Skeletal muscle tissue (tissue), 5 donors: ENCODE results near the gene PPP1R12B. TPM values are rescaled to one million over a fixed set of nuclear protein-coding genes. Genes with fewer than 3 reads are reported as not detected.
"Not testable (repeated sequence)": the region's sequence is repeated elsewhere in the genome, so short reads cannot be mapped to it uniquely, and the experiment has no call there.

Experiments used
- H3K27ac ChIP-seq: one replicate; pipeline ENCODE4 v1.7.0; 2013; ENCODE audit warnings: mild to moderate bottlenecking, low read depth, low read length, inconsistent platforms
- H3K27me3 ChIP-seq, 3 donors: one replicate each; pipeline ENCODE4 v1.7.0; 2013; ENCODE audit warnings: low read length in 3 of 3; ENCODE audit not compliant: control insufficient read depth in 3 of 3, insufficient read depth in 3 of 3
- H3K36me3 ChIP-seq, 3 donors: one replicate each; pipeline ENCODE4 v1.7.0; 2013; ENCODE audit warnings: low read length in 3 of 3; ENCODE audit not compliant: control insufficient read depth in 3 of 3, insufficient read depth in 3 of 3
- H3K4me1 ChIP-seq, 3 donors: one replicate each; pipeline ENCODE4 v1.7.0; 2013; ENCODE audit warnings: low read length in 3 of 3, mild to moderate bottlenecking in 3 of 3; ENCODE audit not compliant: control insufficient read depth in 3 of 3, insufficient read depth in 3 of 3
- H3K4me3 ChIP-seq, 3 donors: one replicate each; pipeline ENCODE4 v1.7.0; 2013; ENCODE audit warnings: low read length in 3 of 3
- H3K9ac ChIP-seq, 3 donors: one replicate each; pipeline ENCODE4 v1.7.0; 2013; ENCODE audit warnings: low read length in 3 of 3, mild to moderate bottlenecking in 3 of 3, moderate library complexity in 2 of 3, low read depth in 1 of 3
- H3K9me3 ChIP-seq, 3 donors: one replicate each; pipeline ENCODE4 v1.7.0; 2013; ENCODE audit warnings: low read length in 3 of 3; ENCODE audit not compliant: control insufficient read depth in 3 of 3
- small RNA-seq: library from RNA; depleted of rRNA; stranded (forward); fragments of <200 nt; gene quantifications from one replicate; pipeline ENCODE3, GENCODE V24; 2014
- total RNA-seq: library from RNA; depleted of rRNA; stranded (reverse); fragments of >200 nt; gene quantifications from one replicate; pipeline ENCODE4 v1.2.3, GENCODE V29; 2014
- donor health status: Osteomylitis.

PPP1R12B gene
- total RNA-seq, 1 donor from 2014 or later: 73.6 TPM

DNA sequence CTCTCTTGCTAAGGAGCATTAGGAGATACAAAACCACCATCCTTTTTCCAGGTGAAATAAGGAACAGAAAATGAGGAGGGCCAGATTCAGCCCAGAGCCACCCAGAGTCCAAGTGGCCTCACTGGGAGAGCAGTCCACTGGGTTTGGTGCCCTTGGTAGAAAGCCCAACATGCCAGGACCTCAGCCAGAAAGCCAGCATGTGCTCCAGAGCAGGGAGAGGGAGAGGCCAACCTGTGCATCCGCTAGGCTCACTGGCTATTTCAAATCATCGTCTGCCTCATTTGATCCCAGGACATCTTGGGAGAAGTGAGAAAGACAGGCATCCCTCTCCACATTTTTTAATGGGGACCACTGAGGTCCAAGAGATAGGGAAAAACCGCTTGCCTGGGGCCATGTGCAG is 287.7 kb downstream of the PPP1R12B start:
- not testable (repeated sequence) for H3K9ac ChIP-seq, H3K4me1 ChIP-seq, H3K9me3 ChIP-seq, H3K36me3 ChIP-seq, H3K4me3 ChIP-seq, H3K27ac ChIP-seq
- H3K27me3 ChIP-seq: peaks cover 31 to 40% (median 39%) of the 10 kb centered on the region in 3 donors

DNA sequence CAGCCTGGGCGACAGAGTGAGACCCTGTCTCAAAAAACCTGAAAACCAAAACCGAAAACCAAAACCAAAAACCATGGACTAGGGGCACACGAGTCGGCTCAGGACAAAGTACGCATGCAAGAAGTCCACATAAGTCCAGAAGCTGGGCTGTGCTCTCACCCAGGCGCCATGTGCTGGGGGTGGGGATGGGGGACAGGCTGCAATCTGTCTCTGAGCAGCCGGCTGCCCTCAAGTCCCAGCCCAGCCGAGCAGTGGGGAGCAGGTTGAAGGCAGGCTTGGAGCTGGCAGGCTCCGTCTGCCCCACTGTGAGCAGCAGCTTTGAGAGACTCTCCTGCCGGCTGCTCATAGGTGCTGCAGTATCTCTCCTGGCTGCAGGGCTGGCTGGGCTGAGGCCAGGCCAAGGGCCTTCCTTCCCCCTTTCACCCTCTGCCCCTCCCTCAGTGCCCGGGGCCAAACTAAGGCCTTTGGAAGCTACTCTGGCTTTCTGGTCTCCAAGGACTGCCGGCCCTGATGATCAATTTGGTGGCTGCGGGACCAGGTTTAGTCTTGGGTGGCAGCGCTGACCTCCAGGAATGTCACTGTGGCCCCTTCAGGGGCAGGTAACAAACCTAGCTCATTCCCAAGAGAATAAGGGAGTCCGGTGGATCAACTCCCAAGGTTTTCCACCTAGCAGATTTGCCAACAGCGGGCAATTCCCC is 289.0 kb downstream of the PPP1R12B start:
- H3K4me1 ChIP-seq, H3K9me3 ChIP-seq, H3K4me3 ChIP-seq, H3K36me3 ChIP-seq, H3K27ac ChIP-seq, H3K9ac ChIP-seq: not testable (repeated sequence)
- H3K27me3 ChIP-seq: peaks cover 29 to 41% (median 37%) of the 10 kb centered on the region in 3 donors

DNA sequence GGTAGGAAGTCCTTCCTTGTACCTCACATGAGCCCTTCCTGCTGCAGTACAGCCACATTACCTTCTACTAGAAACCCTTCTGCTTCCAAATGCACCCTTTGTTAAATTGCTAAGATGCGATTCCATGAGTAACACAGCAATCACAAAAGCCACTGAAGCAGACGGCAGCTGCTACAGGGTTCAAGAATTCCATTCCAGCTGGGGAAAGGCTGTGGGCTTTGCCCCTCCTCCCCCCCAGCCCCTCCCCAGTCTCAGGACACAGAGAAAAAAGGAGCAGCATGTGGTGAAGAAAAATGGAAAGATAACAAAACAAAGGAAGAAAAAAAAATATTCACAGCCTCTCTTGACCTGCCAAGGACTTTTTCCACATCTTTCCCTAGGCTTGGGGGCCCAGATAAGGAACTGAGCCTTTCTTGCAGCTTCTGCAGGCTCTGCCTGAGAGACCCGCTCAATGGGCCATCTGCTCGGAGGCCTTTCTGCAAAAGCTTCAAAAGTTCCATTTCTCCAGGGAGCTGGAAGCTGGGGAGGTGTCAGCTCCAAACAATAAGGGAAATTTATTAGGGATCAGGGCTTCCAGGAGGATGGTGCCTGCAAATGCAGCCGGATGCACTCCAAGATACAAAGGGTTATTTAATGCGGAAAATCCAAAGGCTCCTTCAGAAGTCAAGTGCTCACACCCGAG is 289.7 kb downstream of the PPP1R12B start:
- H3K9ac ChIP-seq: no peak overlapping the region
- H3K4me3 ChIP-seq: no peak overlapping the region
- no peak overlapping the region for H3K27ac ChIP-seq
- H3K9me3 ChIP-seq: no peaks in the 10 kb centered on the region
- no peaks in the 10 kb centered on the region for H3K36me3 ChIP-seq
- H3K27me3 ChIP-seq: peaks cover 36 to 48% (median 42%) of the 10 kb centered on the region in 3 donors
- peaks cover 6 to 9% (median 6%) of the 10 kb centered on the region in 3 donors for H3K4me1 ChIP-seq

DNA sequence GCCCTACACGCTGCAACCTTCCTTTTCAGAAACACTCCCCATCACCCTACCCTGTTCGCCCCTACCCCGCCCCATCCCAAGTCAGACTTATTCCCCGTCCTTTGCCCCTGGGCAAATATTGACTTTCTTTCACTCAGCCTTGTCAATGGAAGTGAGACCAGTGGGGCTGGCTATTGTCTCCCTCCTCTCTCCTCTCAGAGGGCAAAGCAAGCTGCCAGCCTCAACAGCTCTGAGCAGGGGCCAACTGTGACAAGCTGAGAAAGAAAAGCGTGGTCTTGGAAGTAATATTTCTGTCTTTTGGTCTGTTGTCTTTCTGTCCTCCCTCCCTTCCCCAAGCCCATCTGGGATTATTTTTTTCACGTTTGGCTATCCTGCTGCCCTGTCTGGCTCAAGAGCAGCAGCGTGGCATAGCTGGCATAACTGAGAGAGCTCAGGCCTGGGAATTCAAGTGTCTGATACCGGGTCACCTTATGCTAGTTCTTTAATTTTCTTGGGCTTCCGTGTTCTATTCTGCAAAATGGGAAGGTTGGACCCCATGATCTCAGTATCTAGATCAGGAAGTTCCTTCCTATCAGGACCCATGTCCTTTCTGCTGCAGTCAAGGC is 290.3 kb downstream of the PPP1R12B start:
- H3K27me3 ChIP-seq: peaks cover 33 to 52% (median 41%) of the 10 kb centered on the region in 3 donors
- not testable (repeated sequence) for H3K9ac ChIP-seq
- peaks cover 6 to 14% (median 7%) of the 10 kb centered on the region in 3 donors for H3K4me1 ChIP-seq

DNA sequence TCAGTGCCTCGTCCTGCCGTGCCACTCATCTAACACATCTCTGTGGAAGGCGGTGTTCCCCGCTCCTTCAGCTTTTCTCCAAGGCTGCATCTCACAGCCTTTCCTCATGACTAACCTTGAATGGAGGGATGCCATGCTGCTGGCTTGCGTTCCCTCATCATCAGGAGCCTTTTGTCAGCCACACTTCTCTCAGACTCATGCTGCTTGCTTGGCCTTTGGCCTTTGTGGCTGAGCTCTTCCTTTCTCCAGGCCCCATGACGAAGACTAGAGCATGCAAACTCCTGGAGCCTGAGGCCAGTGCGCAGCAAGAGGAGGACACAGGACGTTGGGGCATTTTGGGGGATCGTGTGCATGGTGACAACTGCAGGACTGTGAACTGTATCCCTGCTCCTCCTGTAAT is 291.0 kb downstream of the PPP1R12B start:
- Histone ChIP-seq H3K9ac (no peak overlapping the region), H3K27ac (no peak overlapping the region), H3K36me3 (no peaks in the 10 kb centered on the region), H3K9me3 (no peaks in the 10 kb centered on the region), H3K4me3 (no peak overlapping the region), H3K27me3 (peaks cover 39 to 59% (median 47%) of the 10 kb centered on the region in 3 donors), H3K4me1 (peaks cover 9 to 20% (median 12%) of the 10 kb centered on the region in 3 donors)

More for the DNA sequence above, 290.3 kb downstream of the PPP1R12B start:
- not testable (repeated sequence) for H3K36me3 ChIP-seq, H3K9me3 ChIP-seq, H3K4me3 ChIP-seq, H3K27ac ChIP-seq

DNA sequence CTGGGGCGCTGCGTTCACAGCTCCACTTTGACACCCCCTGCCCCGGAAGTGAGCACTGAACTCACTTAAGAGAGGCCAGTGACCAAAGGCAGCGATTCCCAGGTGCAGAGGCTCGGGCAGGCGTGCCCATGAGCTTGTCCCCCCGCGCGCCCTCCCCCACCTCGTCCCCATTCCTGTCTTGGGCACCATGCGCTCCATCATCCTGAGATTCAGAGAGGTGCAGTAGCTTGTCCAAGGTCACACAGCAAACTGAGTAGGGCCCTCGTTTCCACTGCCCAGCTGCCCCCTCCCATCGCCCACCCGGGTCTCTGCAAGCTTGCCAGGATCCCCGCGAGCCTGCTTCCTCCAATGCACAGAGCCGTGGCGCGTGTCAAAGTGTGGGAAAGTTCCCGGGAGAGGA is 293.7 kb downstream of the PPP1R12B start:
- no peaks in the 10 kb centered on the region for H3K9me3 ChIP-seq
- peaks cover 9 to 20% (median 12%) of the 10 kb centered on the region in 3 donors for H3K4me1 ChIP-seq
- no peak overlapping the region for H3K9ac ChIP-seq
- H3K27me3 ChIP-seq: peaks cover 45 to 71% (median 53%) of the 10 kb centered on the region in 3 donors
- no peaks in the 10 kb centered on the region for H3K36me3 ChIP-seq
- no peak overlapping the region for H3K4me3 ChIP-seq
- H3K27ac ChIP-seq: no peak overlapping the region

Small RNA genes within 50 kb of the gene (small RNA-seq; reads per million reads assigned to genes)
- gene AC099336.2: not detected
- gene RF00156: not detected
- not detected for gene RNU6-89P

Other genes starting within 250 kb of the PPP1R12B start
- under 0.01 TPM for gene GPR37L1, start 225.8 kb upstream of the PPP1R12B start, total RNA-seq
- gene ARL8A, start 204.0 kb upstream of the PPP1R12B start, total RNA-seq: 12.5 TPM
- gene PTPN7, start 188.1 kb upstream of the PPP1R12B start, total RNA-seq: 0.52 TPM
- 0.52 TPM for gene LGR6, start 154.9 kb upstream of the PPP1R12B start, total RNA-seq
- gene UBE2T, start 6.8 kb upstream of the PPP1R12B start, total RNA-seq: 11.5 TPM